ENCODE measurements around the gene TOMM20L. TPM values are rescaled to one million over a fixed set of nuclear protein-coding genes. Genes with fewer than 3 reads are reported as not detected.

TOMM20L gene
- polyA plus RNA-seq, 1 of the 3 experiments (the other 2 are of a cell fraction) = not detected

DNA sequence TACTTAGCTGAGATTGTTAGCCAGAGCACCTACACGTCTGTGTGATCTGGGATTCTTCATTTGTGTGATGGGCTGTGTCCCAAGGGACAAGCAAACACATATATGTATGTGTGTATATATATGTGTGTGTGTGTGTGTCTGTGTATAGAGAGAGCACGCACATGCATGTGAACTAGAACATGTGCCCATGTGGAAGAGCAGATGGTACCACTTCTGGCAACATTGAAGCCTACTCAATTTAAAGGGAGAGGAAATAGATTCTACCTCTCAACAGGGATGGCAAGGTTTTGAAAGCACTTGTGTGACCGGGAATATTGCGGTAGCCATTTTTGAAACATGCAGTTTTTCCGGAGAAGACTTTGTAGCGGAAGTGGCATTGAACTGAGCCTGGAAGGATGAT, 1.4 kb downstream of the TOMM20L start:
- no peaks in the 10 kb centered on the region for H3K36me3 ChIP-seq (replicated peaks in 1 of 2; ENCODE audit: control insufficient read depth in 1 of 2, insufficient read depth in 2 of 2, low read length in 1 of 2)
- DNase-seq = no peak
- TF ChIP-seq, protein P1, sequence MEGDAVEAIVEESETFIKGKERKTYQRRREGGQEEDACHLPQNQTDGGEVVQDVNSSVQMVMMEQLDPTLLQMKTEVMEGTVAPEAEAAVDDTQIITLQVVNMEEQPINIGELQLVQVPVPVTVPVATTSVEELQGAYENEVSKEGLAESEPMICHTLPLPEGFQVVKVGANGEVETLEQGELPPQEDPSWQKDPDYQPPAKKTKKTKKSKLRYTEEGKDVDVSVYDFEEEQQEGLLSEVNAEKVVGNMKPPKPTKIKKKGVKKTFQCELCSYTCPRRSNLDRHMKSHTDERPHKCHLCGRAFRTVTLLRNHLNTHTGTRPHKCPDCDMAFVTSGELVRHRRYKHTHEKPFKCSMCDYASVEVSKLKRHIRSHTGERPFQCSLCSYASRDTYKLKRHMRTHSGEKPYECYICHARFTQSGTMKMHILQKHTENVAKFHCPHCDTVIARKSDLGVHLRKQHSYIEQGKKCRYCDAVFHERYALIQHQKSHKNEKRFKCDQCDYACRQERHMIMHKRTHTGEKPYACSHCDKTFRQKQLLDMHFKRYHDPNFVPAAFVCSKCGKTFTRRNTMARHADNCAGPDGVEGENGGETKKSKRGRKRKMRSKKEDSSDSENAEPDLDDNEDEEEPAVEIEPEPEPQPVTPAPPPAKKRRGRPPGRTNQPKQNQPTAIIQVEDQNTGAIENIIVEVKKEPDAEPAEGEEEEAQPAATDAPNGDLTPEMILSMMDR (IDR thresholded peaks at IDR 0.05) = no peak
- TF ChIP-seq MXI1 (IDR thresholded peaks at IDR 0.05; ENCODE audit: low read depth, low read length) = no peak
- TF ChIP-seq FOXJ3 (CRISPR knock-in tag; IDR thresholded peaks at IDR 0.05) = no peak
- TF ChIP-seq, protein P2, sequence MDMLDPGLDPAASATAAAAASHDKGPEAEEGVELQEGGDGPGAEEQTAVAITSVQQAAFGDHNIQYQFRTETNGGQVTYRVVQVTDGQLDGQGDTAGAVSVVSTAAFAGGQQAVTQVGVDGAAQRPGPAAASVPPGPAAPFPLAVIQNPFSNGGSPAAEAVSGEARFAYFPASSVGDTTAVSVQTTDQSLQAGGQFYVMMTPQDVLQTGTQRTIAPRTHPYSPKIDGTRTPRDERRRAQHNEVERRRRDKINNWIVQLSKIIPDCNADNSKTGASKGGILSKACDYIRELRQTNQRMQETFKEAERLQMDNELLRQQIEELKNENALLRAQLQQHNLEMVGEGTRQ (IDR thresholded peaks at IDR 0.05; ENCODE audit: borderline replicate concordance, low read depth, low read length) = no peak
- TF ChIP-seq YY1 (IDR thresholded peaks at IDR 0.05; ENCODE audit: low read depth) = no peak
- TF ChIP-seq, protein P3, sequence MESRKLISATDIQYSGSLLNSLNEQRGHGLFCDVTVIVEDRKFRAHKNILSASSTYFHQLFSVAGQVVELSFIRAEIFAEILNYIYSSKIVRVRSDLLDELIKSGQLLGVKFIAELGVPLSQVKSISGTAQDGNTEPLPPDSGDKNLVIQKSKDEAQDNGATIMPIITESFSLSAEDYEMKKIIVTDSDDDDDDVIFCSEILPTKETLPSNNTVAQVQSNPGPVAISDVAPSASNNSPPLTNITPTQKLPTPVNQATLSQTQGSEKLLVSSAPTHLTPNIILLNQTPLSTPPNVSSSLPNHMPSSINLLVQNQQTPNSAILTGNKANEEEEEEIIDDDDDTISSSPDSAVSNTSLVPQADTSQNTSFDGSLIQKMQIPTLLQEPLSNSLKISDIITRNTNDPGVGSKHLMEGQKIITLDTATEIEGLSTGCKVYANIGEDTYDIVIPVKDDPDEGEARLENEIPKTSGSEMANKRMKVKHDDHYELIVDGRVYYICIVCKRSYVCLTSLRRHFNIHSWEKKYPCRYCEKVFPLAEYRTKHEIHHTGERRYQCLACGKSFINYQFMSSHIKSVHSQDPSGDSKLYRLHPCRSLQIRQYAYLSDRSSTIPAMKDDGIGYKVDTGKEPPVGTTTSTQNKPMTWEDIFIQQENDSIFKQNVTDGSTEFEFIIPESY (IDR thresholded peaks at IDR 0.05; ENCODE audit: borderline replicate concordance, low read depth) = no peak
- no peak overlapping the region for H2AFZ ChIP-seq (ENCODE audit: low read depth)
- 98% methylated on average over 6 of the region's 6 CpGs for WGBS (ENCODE audit: low lambda C conversion rate)
- H3K4me1 ChIP-seq (ENCODE audit: control insufficient read depth in 1 of 2, insufficient read depth in 2 of 2, low read depth in 1 of 2, low read length in 1 of 2) = peaks cover 0 to 6% of the 10 kb centered on the region in 2 experiments; a peak in 1 of 4 replicates
- no peaks in the 10 kb centered on the region for H3K27me3 ChIP-seq (ENCODE audit: insufficient read depth)
- ChIA-PET POLR2A (interaction anchor here (1.2 kb wide), 1 partner anchor 29 kb away, joined by 3 read pairs; no protein-coding TSS in a partner anchor), CTCF (interaction anchor here (0.9 to 2.9 kb wide), 5 partner anchors 15 to 108 kb away, joined by 3 to 19 read pairs (median 3); partner anchors contain the start of genes ARID4A, KIAA0586 and TIMM9)
- no peaks in the 10 kb centered on the region for H3K9me2 ChIP-seq
- no peak overlapping the region for H3K4me2 ChIP-seq
- no peak overlapping the region for H3K4me3 ChIP-seq (ENCODE audit: low read depth in 2 of 2, low read length in 1 of 2)
- no peak overlapping the region for H3K27ac ChIP-seq (ENCODE audit: low read depth in 2 of 2, low read length in 1 of 2)
- H3K9ac ChIP-seq = no peak overlapping the region
- H4K20me1 ChIP-seq (ENCODE audit: insufficient read depth) = no peaks in the 10 kb centered on the region
- peaks cover 3% of the 10 kb centered on the region for H3F3A ChIP-seq (replicated peaks; ENCODE audit: insufficient read depth)
- H3K79me2 ChIP-seq (ENCODE audit: insufficient read depth) = no peaks in the 10 kb centered on the region
- no peaks in the 10 kb centered on the region for H3K9me3 ChIP-seq

DNA sequence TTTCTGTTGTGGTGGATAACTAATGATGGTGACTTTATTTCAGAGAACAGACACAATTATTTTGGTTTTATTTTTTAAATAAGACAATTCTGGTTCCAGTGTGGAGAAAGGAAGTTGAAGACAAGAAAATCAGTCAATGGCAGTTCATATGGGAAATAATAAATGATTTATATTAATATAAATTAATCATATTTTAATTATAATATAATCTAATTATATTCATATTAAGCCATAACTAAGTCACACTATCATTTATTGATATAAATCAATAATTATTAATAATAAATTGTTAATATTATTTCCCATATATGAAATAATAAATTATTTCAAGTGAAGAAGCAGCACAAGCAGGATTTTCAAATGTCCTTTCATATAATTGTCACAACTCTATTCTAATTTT, 2.8 kb downstream of the TOMM20L start:
- DNase-seq = no peak
- Histone ChIP-seq H3K27ac (ENCODE audit: low read depth in 2 of 2, low read length in 1 of 2) (no peak overlapping the region), H3K4me3 (ENCODE audit: low read depth in 2 of 2, low read length in 1 of 2) (no peak overlapping the region), H3K36me3 (replicated peaks in 1 of 2; ENCODE audit: control insufficient read depth in 1 of 2, insufficient read depth in 2 of 2, low read length in 1 of 2) (no peaks in the 10 kb centered on the region), H3K4me1 (ENCODE audit: control insufficient read depth in 1 of 2, insufficient read depth in 2 of 2, low read depth in 1 of 2, low read length in 1 of 2) (peaks cover 0 to 6% of the 10 kb centered on the region in 2 experiments; a peak in 1 of 4 replicates), H3K79me2 (ENCODE audit: insufficient read depth) (no peaks in the 10 kb centered on the region), H3K9ac (no peak overlapping the region), H3K9me3 (no peaks in the 10 kb centered on the region), H3K27me3 (ENCODE audit: insufficient read depth) (no peaks in the 10 kb centered on the region), H2AFZ (ENCODE audit: low read depth) (no peak overlapping the region), H3K4me2 (no peak overlapping the region), H3F3A (replicated peaks; ENCODE audit: insufficient read depth) (peaks cover 3% of the 10 kb centered on the region), H4K20me1 (ENCODE audit: insufficient read depth) (no peaks in the 10 kb centered on the region), H3K9me2 (no peaks in the 10 kb centered on the region)
- ChIA-PET POLR2A (no interaction called here), CTCF (no interaction called here)
- TF ChIP-seq, protein P4, sequence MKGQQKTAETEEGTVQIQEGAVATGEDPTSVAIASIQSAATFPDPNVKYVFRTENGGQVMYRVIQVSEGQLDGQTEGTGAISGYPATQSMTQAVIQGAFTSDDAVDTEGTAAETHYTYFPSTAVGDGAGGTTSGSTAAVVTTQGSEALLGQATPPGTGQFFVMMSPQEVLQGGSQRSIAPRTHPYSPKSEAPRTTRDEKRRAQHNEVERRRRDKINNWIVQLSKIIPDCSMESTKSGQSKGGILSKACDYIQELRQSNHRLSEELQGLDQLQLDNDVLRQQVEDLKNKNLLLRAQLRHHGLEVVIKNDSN (IDR thresholded peaks at IDR 0.05; ENCODE audit: borderline replicate concordance, low read depth) = no peak
- no peak for TF ChIP-seq YY1 (IDR thresholded peaks at IDR 0.05; ENCODE audit: low read depth)
- no peak for TF ChIP-seq RCOR1 (IDR thresholded peaks at IDR 0.05; ENCODE audit: low read length)
- TF ChIP-seq NFIC (IDR thresholded peaks at IDR 0.05; ENCODE audit: borderline replicate concordance) = no peak
- TF ChIP-seq CHD2 (IDR thresholded peaks at IDR 0.05; ENCODE audit: low read length, partially characterized antibody) = no peak
- TF ChIP-seq FOXJ3 (CRISPR knock-in tag; IDR thresholded peaks at IDR 0.05) = no peak
- TF ChIP-seq POLR2AphosphoS5 (IDR thresholded peaks at IDR 0.05; ENCODE audit: low read depth, low read length) = no peak
- no peak for TF ChIP-seq GABPA (IDR thresholded peaks at IDR 0.05; ENCODE audit: low read depth)
- TF ChIP-seq RXRA (IDR thresholded peaks at IDR 0.05; ENCODE audit: borderline replicate concordance, low read depth) = no peak
- TF ChIP-seq RFX5 (IDR thresholded peaks at IDR 0.05; ENCODE audit: low read length) = no peak
- TF ChIP-seq, protein P5, sequence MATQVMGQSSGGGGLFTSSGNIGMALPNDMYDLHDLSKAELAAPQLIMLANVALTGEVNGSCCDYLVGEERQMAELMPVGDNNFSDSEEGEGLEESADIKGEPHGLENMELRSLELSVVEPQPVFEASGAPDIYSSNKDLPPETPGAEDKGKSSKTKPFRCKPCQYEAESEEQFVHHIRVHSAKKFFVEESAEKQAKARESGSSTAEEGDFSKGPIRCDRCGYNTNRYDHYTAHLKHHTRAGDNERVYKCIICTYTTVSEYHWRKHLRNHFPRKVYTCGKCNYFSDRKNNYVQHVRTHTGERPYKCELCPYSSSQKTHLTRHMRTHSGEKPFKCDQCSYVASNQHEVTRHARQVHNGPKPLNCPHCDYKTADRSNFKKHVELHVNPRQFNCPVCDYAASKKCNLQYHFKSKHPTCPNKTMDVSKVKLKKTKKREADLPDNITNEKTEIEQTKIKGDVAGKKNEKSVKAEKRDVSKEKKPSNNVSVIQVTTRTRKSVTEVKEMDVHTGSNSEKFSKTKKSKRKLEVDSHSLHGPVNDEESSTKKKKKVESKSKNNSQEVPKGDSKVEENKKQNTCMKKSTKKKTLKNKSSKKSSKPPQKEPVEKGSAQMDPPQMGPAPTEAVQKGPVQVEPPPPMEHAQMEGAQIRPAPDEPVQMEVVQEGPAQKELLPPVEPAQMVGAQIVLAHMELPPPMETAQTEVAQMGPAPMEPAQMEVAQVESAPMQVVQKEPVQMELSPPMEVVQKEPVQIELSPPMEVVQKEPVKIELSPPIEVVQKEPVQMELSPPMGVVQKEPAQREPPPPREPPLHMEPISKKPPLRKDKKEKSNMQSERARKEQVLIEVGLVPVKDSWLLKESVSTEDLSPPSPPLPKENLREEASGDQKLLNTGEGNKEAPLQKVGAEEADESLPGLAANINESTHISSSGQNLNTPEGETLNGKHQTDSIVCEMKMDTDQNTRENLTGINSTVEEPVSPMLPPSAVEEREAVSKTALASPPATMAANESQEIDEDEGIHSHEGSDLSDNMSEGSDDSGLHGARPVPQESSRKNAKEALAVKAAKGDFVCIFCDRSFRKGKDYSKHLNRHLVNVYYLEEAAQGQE (IDR thresholded peaks at IDR 0.05; ENCODE audit: low read depth, low read length) = no peak
- TF ChIP-seq, protein P6, sequence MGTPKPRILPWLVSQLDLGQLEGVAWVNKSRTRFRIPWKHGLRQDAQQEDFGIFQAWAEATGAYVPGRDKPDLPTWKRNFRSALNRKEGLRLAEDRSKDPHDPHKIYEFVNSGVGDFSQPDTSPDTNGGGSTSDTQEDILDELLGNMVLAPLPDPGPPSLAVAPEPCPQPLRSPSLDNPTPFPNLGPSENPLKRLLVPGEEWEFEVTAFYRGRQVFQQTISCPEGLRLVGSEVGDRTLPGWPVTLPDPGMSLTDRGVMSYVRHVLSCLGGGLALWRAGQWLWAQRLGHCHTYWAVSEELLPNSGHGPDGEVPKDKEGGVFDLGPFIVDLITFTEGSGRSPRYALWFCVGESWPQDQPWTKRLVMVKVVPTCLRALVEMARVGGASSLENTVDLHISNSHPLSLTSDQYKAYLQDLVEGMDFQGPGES (IDR thresholded peaks at IDR 0.05; ENCODE audit: low read depth, low read length) = no peak
- no peak for TF ChIP-seq NRF1 (IDR thresholded peaks at IDR 0.05; ENCODE audit: low read depth, low read length)
- TF ChIP-seq MXI1 (IDR thresholded peaks at IDR 0.05; ENCODE audit: low read depth, low read length) = no peak

Measured in SK-N-SH (cell line).